Measurements from ENCODE around the gene HPGDS.

- TF ChIP-seq POLR2AphosphoS5 (IDR thresholded peaks at IDR 0.05; ENCODE audit: low read depth, low read length): no peak
- TF ChIP-seq TAF1 (IDR thresholded peaks at IDR 0.05; ENCODE audit: low read depth, low read length): no peak
- TF ChIP-seq POLR2A (IDR thresholded peaks at IDR 0.05; ENCODE audit: low read depth, low read length): no peak
- no peak for TF ChIP-seq SPI1 (IDR thresholded peaks at IDR 0.05; ENCODE audit: low read depth, low read length)
- no peak for TF ChIP-seq POU2F2 (IDR thresholded peaks at IDR 0.05; ENCODE audit: low read depth, low read length)
- TF ChIP-seq PAX5 (IDR thresholded peaks at IDR 0.05; ENCODE audit: insufficient read depth, low read length, severe bottlenecking): no peak
These were observed 47.1 kb upstream of the HPGDS start for GRCh38 chr4:94389595-94390267.
